Thymus (tissue), 11 donors: ENCODE results near the gene IDUA. TPM values are rescaled to one million over a fixed set of nuclear protein-coding genes. Genes with fewer than 3 reads are reported as not detected.
"Not testable (repeated sequence)": the region's sequence is repeated elsewhere in the genome, so short reads cannot be mapped to it uniquely, and the experiment has no call there.

Experiments used
- DNase-seq, 9 donors: peaks; one replicate each; pipeline ENCODE4 v3.0.0-alpha.2; 2013; ENCODE audit warnings: low spot score in 9 of 9, low read depth in 6 of 9, missing footprints in 1 of 9
- H3K27ac ChIP-seq, 2 donors: one replicate each; pipeline ENCODE4 v1.5.1; 2013; ENCODE audit warnings: control low read depth in 1 of 2, low read depth in 1 of 2, low read length in 1 of 2, mild to moderate bottlenecking in 1 of 2, moderate library complexity in 1 of 2
- H3K27me3 ChIP-seq, 2 donors: one replicate each; pipeline ENCODE4 v1.5.1; 2013; ENCODE audit warnings: low read length in 1 of 2; ENCODE audit not compliant: control insufficient read depth in 2 of 2, insufficient read depth in 1 of 2
- H3K36me3 ChIP-seq, 2 donors: one replicate each; pipeline ENCODE4 v1.5.1; 2013; ENCODE audit warnings: low read length in 1 of 2, mild to moderate bottlenecking in 1 of 2, moderate library complexity in 1 of 2; ENCODE audit not compliant: control insufficient read depth in 2 of 2, insufficient read depth in 2 of 2
- H3K4me1 ChIP-seq, 2 donors: one replicate each; pipeline ENCODE4 v1.5.1; 2013; ENCODE audit warnings: low read length in 2 of 2; ENCODE audit not compliant: control insufficient read depth in 2 of 2, insufficient read depth in 2 of 2
- H3K4me3 ChIP-seq, 2 donors: one replicate each; pipeline ENCODE4 v1.5.1; 2013; ENCODE audit warnings: low read length in 2 of 2, control low read depth in 1 of 2, mild to moderate bottlenecking in 1 of 2
- H3K9me3 ChIP-seq, 2 donors: one replicate each; pipeline ENCODE4 v1.5.1; 2013; ENCODE audit warnings: low read length in 1 of 2, mild to moderate bottlenecking in 1 of 2; ENCODE audit not compliant: control insufficient read depth in 2 of 2, insufficient read depth in 1 of 2
- WGBS: extraction: QIAGEN DNeasy Blood & Tissue Kit; methylation state at CpG from one replicate; pipeline ENCODE4 v1.1.7; 2013; 5-methylcytosine and 5-hydroxymethylcytosine counted together
- polyA plus RNA-seq: library from polyadenylated mRNA; stranded (reverse); fragments of 200-250 nt; gene quantifications from one replicate; pipeline ENCODE4 v1.2.3, GENCODE V29; 2013
- total RNA-seq: library from RNA; stranded (reverse); fragments of 120-200 nt; gene quantifications from one replicate; pipeline ENCODE4 v1.2.4, GENCODE V29; 2013
- donor health status: healthy.

The IDUA gene
- total and polyA plus RNA-seq, 2 donors: 12.6 to 27.4 TPM

- DNase-seq: no peak
- Histone ChIP-seq H3K27me3 (peaks cover 6 to 74% of the 10 kb centered on the region in 2 donors), H3K9me3 (peaks cover 0 to 3% of the 10 kb centered on the region in 2 donors), H3K36me3 (no peaks in the 10 kb centered on the region), H3K4me1 (no peaks in the 10 kb centered on the region), H3K4me3 (no peak overlapping the region), H3K27ac (no peak overlapping the region)
- 85% methylated on average over 36 of the region's 36 CpGs for WGBS
These were observed 58.9 kb downstream of the IDUA start for GRCh38 chr4:1045595-1046201.

GRCh38 chr4:1046581-1047011 is 59.8 kb downstream of the IDUA start:
- DNase-seq, H3K27ac ChIP-seq, H3K4me1 ChIP-seq, H3K36me3 ChIP-seq, H3K4me3 ChIP-seq, H3K9me3 ChIP-seq: not testable (repeated sequence)
- 27% methylated on average over 29 of the region's 29 CpGs for WGBS
- peaks cover 6 to 83% of the 10 kb centered on the region in 2 donors for H3K27me3 ChIP-seq

- Histone ChIP-seq H3K4me1 (no peaks in the 10 kb centered on the region), H3K9me3 (peaks cover 0 to 7% of the 10 kb centered on the region in 2 donors), H3K36me3 (no peaks in the 10 kb centered on the region), H3K27ac (no peak overlapping the region), H3K4me3 (no peak overlapping the region), H3K27me3 (peaks cover 7 to 90% of the 10 kb centered on the region in 2 donors)
- no peak for DNase-seq
- 79% methylated on average over 41 of the region's 41 CpGs for WGBS
These were observed 60.5 kb downstream of the IDUA start for GRCh38 chr4:1047106-1047975.

- Histone ChIP-seq H3K4me3 (no peak overlapping the region), H3K27ac (no peak overlapping the region), H3K36me3 (no peaks in the 10 kb centered on the region), H3K4me1 (no peaks in the 10 kb centered on the region), H3K9me3 (peaks cover 0 to 7% of the 10 kb centered on the region in 2 donors), H3K27me3 (peaks cover 7 to 98% of the 10 kb centered on the region in 2 donors)
- WGBS: 90% methylated on average over 34 of the region's 34 CpGs
- no peak for DNase-seq
These were observed 61.3 kb downstream of the IDUA start for GRCh38 chr4:1047976-1048772.

GRCh38 chr4:1048773-1049590 is 62.1 kb downstream of the IDUA start:
- peaks cover 0 to 7% of the 10 kb centered on the region in 2 donors for H3K9me3 ChIP-seq
- H3K27me3 ChIP-seq: peaks cover 7 to 97% of the 10 kb centered on the region in 2 donors
- no peak overlapping the region for H3K27ac ChIP-seq
- no peaks in the 10 kb centered on the region for H3K4me1 ChIP-seq
- 77% methylated on average over 16 of the region's 16 CpGs for WGBS
- no peaks in the 10 kb centered on the region for H3K36me3 ChIP-seq
- no peak for DNase-seq
- no peak overlapping the region for H3K4me3 ChIP-seq

GRCh38 chr4:1049591-1049905 is 62.7 kb downstream of the IDUA start:
- Histone ChIP-seq H3K27me3 (peaks cover 5 to 92% of the 10 kb centered on the region in 2 donors), H3K36me3 (no peaks in the 10 kb centered on the region), H3K9me3 (peaks cover 0 to 7% of the 10 kb centered on the region in 2 donors), H3K4me1 (no peaks in the 10 kb centered on the region), H3K27ac (no peak overlapping the region), H3K4me3 (no peak overlapping the region)
- DNase-seq: no peak
- 88% methylated on average over 21 of the region's 21 CpGs for WGBS

GRCh38 chr4:1050486-1051213 is 63.8 kb downstream of the IDUA start:
- no peak overlapping the region for H3K4me3 ChIP-seq
- H3K36me3 ChIP-seq: no peaks in the 10 kb centered on the region
- H3K27ac ChIP-seq: no peak overlapping the region
- no peak for DNase-seq
- peaks cover 2 to 86% of the 10 kb centered on the region in 2 donors for H3K27me3 ChIP-seq
- H3K9me3 ChIP-seq: peaks cover 0 to 7% of the 10 kb centered on the region in 2 donors
- peaks cover 4% of the 10 kb centered on the region in 2 donors for H3K4me1 ChIP-seq
- 77% methylated on average over 40 of the region's 40 CpGs for WGBS

- Histone ChIP-seq H3K4me3 (no peak overlapping the region), H3K36me3 (no peaks in the 10 kb centered on the region), H3K27ac (no peak overlapping the region), H3K4me1 (peaks cover 4 to 10% of the 10 kb centered on the region in 2 donors), H3K27me3 (peaks cover 2 to 86% of the 10 kb centered on the region in 2 donors), H3K9me3 (peaks cover 0 to 8% of the 10 kb centered on the region in 2 donors)
- DNase-seq: no peak
- WGBS: 88% methylated on average over 9 of the region's 9 CpGs
These were observed 64.6 kb downstream of the IDUA start for GRCh38 chr4:1051472-1051871.
